ENCODE data around the gene NECAB3. TPM values are rescaled to one million over a fixed set of nuclear protein-coding genes. Genes with fewer than 3 reads are reported as not detected.

The NECAB3 gene
- total and polyA plus RNA-seq, 2 donors (not counting 1 experiment from before 2014, with no cell fraction given) = 8.5 to 11.8 TPM

DNA sequence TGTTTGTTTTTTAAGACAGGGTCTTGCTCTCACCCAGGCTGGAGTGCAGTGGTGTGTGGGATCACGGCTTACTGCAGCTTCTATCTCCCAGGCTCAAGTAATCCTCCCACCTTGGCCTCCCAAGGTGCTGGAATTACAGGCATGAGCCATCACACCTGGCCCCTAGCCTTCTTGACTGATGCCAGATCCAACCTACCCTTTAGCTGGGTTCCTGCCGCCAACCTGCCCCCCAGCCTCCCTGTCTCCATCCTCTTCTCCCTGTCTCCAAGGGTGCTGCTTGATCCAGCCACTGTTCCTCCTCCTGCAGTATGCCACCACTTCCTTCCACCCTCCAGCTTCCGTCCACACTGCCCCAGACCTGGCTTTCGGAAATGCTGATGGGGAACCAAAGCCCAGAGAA lies 15.3 kb downstream of the NECAB3 start:
- Mint-ChIP-seq H3K27me3 (no peaks in the 10 kb centered on the region), H3K4me1 (peaks cover 5% of the 10 kb centered on the region), H3K27ac (no peak overlapping the region), H3K4me3 (no peak overlapping the region), H3K9me3 (ENCODE audit: insufficient read depth) (no peaks in the 10 kb centered on the region)
- H2AFZ ChIP-seq (ENCODE audit: insufficient read depth, low read depth, low read length, poor library complexity, severe bottlenecking) = no peak overlapping the region
- no peak for ATAC-seq (ENCODE audit: low read depth)
- ChIA-PET POLR2A (no interaction called here), CTCF (interaction anchor here (0.6 to 1.0 kb wide), 2 partner anchors 9 to 155 kb away, joined by 3 read pairs; no protein-coding TSS in a partner anchor)
- no peak for DNase-seq
- H3K79me2 ChIP-seq (ENCODE audit: control insufficient read depth, insufficient read depth, low read length) = peaks cover 6% of the 10 kb centered on the region
- peaks cover 7 to 10% of the 10 kb centered on the region in 2 donors for H3K4me1 ChIP-seq (ENCODE audit: control insufficient read depth in 2 of 2, insufficient read depth in 2 of 2, low read length in 2 of 2)
- WGBS (ENCODE audit: insufficient coverage) = 100% methylated on average over 3 of the region's 4 CpGs
- no peaks in the 10 kb centered on the region for H4K20me1 ChIP-seq (ENCODE audit: control insufficient read depth, insufficient read depth, low read length, poor library complexity, severe bottlenecking)
- no peak overlapping the region for H3K4me2 ChIP-seq (replicated peaks; ENCODE audit: low read depth, low read length, poor library complexity, severe bottlenecking)
- no peak overlapping the region for H3K9ac ChIP-seq (ENCODE audit: low read length)
- H3K9me3 ChIP-seq (ENCODE audit: control extremely low read depth in 1 of 3, control insufficient read depth in 2 of 3, insufficient read depth in 1 of 3, low read length in 2 of 3) = no peaks in the 10 kb centered on the region
- H3K27me3 ChIP-seq (replicated peaks in 1 of 4; ENCODE audit: control extremely low read depth in 1 of 4, control insufficient read depth in 3 of 4, insufficient read depth in 4 of 4, low read length in 3 of 4) = no peaks in the 10 kb centered on the region
- H3K4me3 ChIP-seq (ENCODE audit: control extremely low read depth in 1 of 5, extremely low read depth in 1 of 5, insufficient read depth in 1 of 5, low read depth in 2 of 5, low read length in 4 of 5) = no peak overlapping the region
- H3K36me3 ChIP-seq (replicated peaks in 1 of 2; ENCODE audit: control extremely low read depth in 1 of 2, control insufficient read depth in 1 of 2, extremely low read depth in 1 of 2, insufficient read depth in 2 of 2, low read length in 1 of 2) = no peaks in the 10 kb centered on the region
- no peak overlapping the region for H3K27ac ChIP-seq (ENCODE audit: low read length in 2 of 2)
- TF ChIP-seq EZH2 (IDR thresholded peaks at IDR 0.05; ENCODE audit: borderline replicate concordance, insufficient read depth, low read depth, low read length, poor library complexity, severe bottlenecking) = no peak
- TF ChIP-seq, protein P1, sequence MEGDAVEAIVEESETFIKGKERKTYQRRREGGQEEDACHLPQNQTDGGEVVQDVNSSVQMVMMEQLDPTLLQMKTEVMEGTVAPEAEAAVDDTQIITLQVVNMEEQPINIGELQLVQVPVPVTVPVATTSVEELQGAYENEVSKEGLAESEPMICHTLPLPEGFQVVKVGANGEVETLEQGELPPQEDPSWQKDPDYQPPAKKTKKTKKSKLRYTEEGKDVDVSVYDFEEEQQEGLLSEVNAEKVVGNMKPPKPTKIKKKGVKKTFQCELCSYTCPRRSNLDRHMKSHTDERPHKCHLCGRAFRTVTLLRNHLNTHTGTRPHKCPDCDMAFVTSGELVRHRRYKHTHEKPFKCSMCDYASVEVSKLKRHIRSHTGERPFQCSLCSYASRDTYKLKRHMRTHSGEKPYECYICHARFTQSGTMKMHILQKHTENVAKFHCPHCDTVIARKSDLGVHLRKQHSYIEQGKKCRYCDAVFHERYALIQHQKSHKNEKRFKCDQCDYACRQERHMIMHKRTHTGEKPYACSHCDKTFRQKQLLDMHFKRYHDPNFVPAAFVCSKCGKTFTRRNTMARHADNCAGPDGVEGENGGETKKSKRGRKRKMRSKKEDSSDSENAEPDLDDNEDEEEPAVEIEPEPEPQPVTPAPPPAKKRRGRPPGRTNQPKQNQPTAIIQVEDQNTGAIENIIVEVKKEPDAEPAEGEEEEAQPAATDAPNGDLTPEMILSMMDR (IDR thresholded peaks at IDR 0.05) = no peak
- intact Hi-C loops (cut with micrococcal nuclease) = no loop called here

DNA sequence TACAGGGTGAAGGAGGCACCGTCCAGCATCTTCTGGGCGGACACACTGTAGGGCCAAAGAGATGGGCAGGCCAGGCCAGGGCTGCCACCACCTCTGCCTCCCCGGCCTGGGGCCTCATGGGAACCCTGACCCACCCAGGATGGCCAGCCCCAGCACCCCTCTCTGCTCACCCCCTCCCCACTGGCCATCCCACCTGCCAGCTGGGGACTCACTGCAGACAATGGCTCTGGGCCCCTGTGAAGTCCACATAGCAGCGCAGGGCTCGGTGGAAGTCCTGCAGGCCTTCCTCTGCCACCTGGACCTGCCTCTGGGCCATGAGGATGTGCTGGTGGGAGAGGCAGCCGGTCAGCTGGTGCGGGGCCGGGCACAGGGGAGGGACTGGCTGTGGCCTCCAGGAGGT lies 15.7 kb downstream of the NECAB3 start:
- CTCF ChIA-PET = interaction anchor here (0.5 to 1.0 kb wide), 2 partner anchors 9 to 47 kb away, joined by 3 read pairs; no protein-coding TSS in a partner anchor
- Histone ChIP-seq H3K36me3 (replicated peaks in 1 of 2; ENCODE audit: control extremely low read depth in 1 of 2, control insufficient read depth in 1 of 2, extremely low read depth in 1 of 2, insufficient read depth in 2 of 2, low read length in 1 of 2) (no peaks in the 10 kb centered on the region), H3K79me2 (ENCODE audit: control insufficient read depth, insufficient read depth, low read length) (peaks cover 6% of the 10 kb centered on the region), H2AFZ (ENCODE audit: insufficient read depth, low read depth, low read length, poor library complexity, severe bottlenecking) (no peak overlapping the region), H3K9me3 (ENCODE audit: control extremely low read depth in 1 of 3, control insufficient read depth in 2 of 3, insufficient read depth in 1 of 3, low read length in 2 of 3) (no peaks in the 10 kb centered on the region), H3K27ac (ENCODE audit: low read length in 2 of 2) (no peak overlapping the region), H3K27me3 (replicated peaks in 1 of 4; ENCODE audit: control extremely low read depth in 1 of 4, control insufficient read depth in 3 of 4, insufficient read depth in 4 of 4, low read length in 3 of 4) (no peaks in the 10 kb centered on the region), H3K4me1 (ENCODE audit: control insufficient read depth in 2 of 2, insufficient read depth in 2 of 2, low read length in 2 of 2) (peaks cover 5 to 10% of the 10 kb centered on the region in 2 donors), H3K4me2 (replicated peaks; ENCODE audit: low read depth, low read length, poor library complexity, severe bottlenecking) (no peak overlapping the region), H3K4me3 (ENCODE audit: control extremely low read depth in 1 of 5, extremely low read depth in 1 of 5, insufficient read depth in 1 of 5, low read depth in 2 of 5, low read length in 4 of 5) (no peak overlapping the region), H3K9ac (ENCODE audit: low read length) (no peak overlapping the region), H4K20me1 (ENCODE audit: control insufficient read depth, insufficient read depth, low read length, poor library complexity, severe bottlenecking) (no peaks in the 10 kb centered on the region)
- no peak overlapping the region for H3K4me3 Mint-ChIP-seq
- 95% methylated on average over 6 of the region's 8 CpGs for WGBS (ENCODE audit: insufficient coverage)
- peaks cover 5% of the 10 kb centered on the region for H3K4me1 Mint-ChIP-seq
- intact Hi-C loops (cut with micrococcal nuclease) = no loop called here
- DNase-seq (no peak), ATAC-seq (ENCODE audit: low read depth) (no peak)
- no peak overlapping the region for H3K27ac Mint-ChIP-seq
- H3K27me3 Mint-ChIP-seq = no peaks in the 10 kb centered on the region
- POLR2A ChIA-PET = no interaction called here
- TF ChIP-seq, protein P1 (IDR thresholded peaks at IDR 0.05) = no peak
- TF ChIP-seq EZH2 (IDR thresholded peaks at IDR 0.05; ENCODE audit: borderline replicate concordance, insufficient read depth, low read depth, low read length, poor library complexity, severe bottlenecking) = no peak
- no peaks in the 10 kb centered on the region for H3K9me3 Mint-ChIP-seq (ENCODE audit: insufficient read depth)

All from B cell (primary cell).